Trophoblast cell (in vitro differentiated cells and primary cell): Measurements from ENCODE around the gene ARHGAP26.

ENCODE experiments used
- DNase-seq, 2 donors: peaks; one replicate each; pipeline ENCODE4 v3.0.0-alpha.2; 2016
- H2AFZ ChIP-seq: 2 replicates; pipeline ENCODE4 v1.6.1; 2013; ENCODE audit warnings: low read length, moderate library complexity, mild to moderate bottlenecking; ENCODE audit not compliant: insufficient read depth, poor library complexity
- H2AK5ac ChIP-seq: 2 replicates; pipeline ENCODE4 v1.6.1; 2013; ENCODE audit warnings: mild to moderate bottlenecking, low read length
- H2BK120ac ChIP-seq: 2 replicates; pipeline ENCODE4 v1.6.1; 2013; ENCODE audit warnings: low read length, mild to moderate bottlenecking, moderate library complexity; ENCODE audit not compliant: insufficient read depth, poor library complexity
- H2BK12ac ChIP-seq: 2 replicates; pipeline ENCODE4 v1.6.1; 2013; ENCODE audit warnings: mild to moderate bottlenecking, low read length, moderate library complexity
- H2BK5ac ChIP-seq: 2 replicates; pipeline ENCODE4 v1.6.1; 2013; ENCODE audit warnings: low read length, low read depth, moderate library complexity, mild to moderate bottlenecking; ENCODE audit not compliant: poor library complexity
- H3K14ac ChIP-seq: 2 replicates; pipeline ENCODE4 v1.6.1; 2013; ENCODE audit warnings: mild to moderate bottlenecking, low read length
- H3K18ac ChIP-seq: 2 replicates; pipeline ENCODE4 v1.6.1; 2013; ENCODE audit warnings: mild to moderate bottlenecking, low read length
- H3K23ac ChIP-seq: 2 replicates; pipeline ENCODE4 v1.6.1; 2013; ENCODE audit warnings: low read length
- H3K27ac ChIP-seq: 2 replicates; pipeline ENCODE4 v1.5.1; 2013; ENCODE audit warnings: low read depth, mild to moderate bottlenecking, inconsistent platforms, low read length, moderate library complexity
- H3K27me3 ChIP-seq: 2 replicates; pipeline ENCODE4 v1.6.1; 2013; ENCODE audit warnings: inconsistent platforms, mild to moderate bottlenecking, low read length, moderate library complexity; ENCODE audit not compliant: insufficient read depth
- H3K36me3 ChIP-seq, 2 experiments: 1 replicate in 1 of 2; 2 replicates in 1 of 2; pipeline ENCODE4 v1.6.1; 2013; ENCODE audit warnings: low read length in 2 of 2, mild to moderate bottlenecking in 2 of 2, moderate library complexity in 1 of 2; ENCODE audit not compliant: insufficient read depth in 2 of 2, control insufficient read depth in 1 of 2
- H3K4ac ChIP-seq: 2 replicates; pipeline ENCODE4 v1.6.1; 2013; ENCODE audit warnings: low read depth, mild to moderate bottlenecking, low read length, moderate library complexity
- H3K4me1 ChIP-seq, 2 experiments: 1 replicate in 1 of 2; 2 replicates in 1 of 2; pipeline ENCODE4 v1.6.1; 2013; ENCODE audit warnings: low read length in 2 of 2, mild to moderate bottlenecking in 2 of 2, moderate library complexity in 1 of 2; ENCODE audit not compliant: insufficient read depth in 2 of 2, control insufficient read depth in 1 of 2
- H3K4me2 ChIP-seq: 2 replicates; pipeline ENCODE4 v1.6.1; 2013; ENCODE audit warnings: inconsistent platforms, mild to moderate bottlenecking, low read length, moderate library complexity
- H3K4me3 ChIP-seq: 2 replicates; pipeline ENCODE4 v1.5.1; 2013; ENCODE audit warnings: mild to moderate bottlenecking, low read depth, low read length, inconsistent platforms
- H3K79me1 ChIP-seq: one replicate; pipeline ENCODE4 v1.6.1; 2013; ENCODE audit warnings: low read length
- H3K79me2 ChIP-seq: 2 replicates; pipeline ENCODE4 v1.6.1; 2013; ENCODE audit warnings: low read length, mild to moderate bottlenecking; ENCODE audit not compliant: control insufficient read depth, insufficient read depth, poor library complexity
- H3K9ac ChIP-seq: 2 replicates; pipeline ENCODE4 v1.6.1; 2013; ENCODE audit warnings: mild to moderate bottlenecking, low read length
- H3K9me3 ChIP-seq: 2 replicates; pipeline ENCODE4 v1.6.1; 2013; ENCODE audit warnings: low read depth, mild to moderate bottlenecking, control low read depth, inconsistent platforms, low read length; ENCODE audit not compliant: insufficient read depth
- H4K12ac ChIP-seq: 2 replicates; pipeline ENCODE4 v1.6.1; 2013; ENCODE audit warnings: low read depth, mild to moderate bottlenecking, low read length, moderate library complexity
- H4K8ac ChIP-seq: 2 replicates; pipeline ENCODE4 v1.6.1; 2013; ENCODE audit warnings: low read depth, mild to moderate bottlenecking, low read length, moderate library complexity
- H4K91ac ChIP-seq: one replicate; pipeline ENCODE4 v1.6.1; 2013; ENCODE audit warnings: low read depth, mild to moderate bottlenecking, low read length, moderate library complexity
- WGBS: extraction: QIAGEN DNeasy Blood & Tissue Kit; methylation state at CpG from one replicate; pipeline ENCODE4 v1.1.7; 2013; ENCODE audit warnings: missing lambda C conversion rate; ENCODE audit not compliant: insufficient read length, insufficient coverage; ENCODE audit errors: extremely low coverage; 5-methylcytosine and 5-hydroxymethylcytosine counted together

The ARHGAP26 gene

GRCh38 chr5:142834504-142834903 is 64.3 kb downstream of the ARHGAP26 start:
- Histone ChIP-seq H2AFZ (no peak overlapping the region), H3K27me3 (no peaks in the 10 kb centered on the region), H3K4me3 (no peak overlapping the region), H3K36me3 (no peaks in the 10 kb centered on the region), H4K12ac (no peak overlapping the region), H3K79me2 (no peaks in the 10 kb centered on the region), H3K18ac (no peak overlapping the region), H3K4ac (no peak overlapping the region), H3K9me3 (no peaks in the 10 kb centered on the region), H2BK5ac (no peak overlapping the region), H3K4me2 (no peak overlapping the region), H3K4me1 (no peaks in the 10 kb centered on the region), H3K23ac (no peak overlapping the region), H3K79me1 (no peaks in the 10 kb centered on the region), H2BK120ac (no peak overlapping the region), H3K27ac (no peak overlapping the region), H3K14ac (no peak overlapping the region), H3K9ac (no peak overlapping the region), H4K8ac (no peak overlapping the region), H2BK12ac (no peak overlapping the region), H4K91ac (no peak overlapping the region), H2AK5ac (no peak overlapping the region)
- no CpG with 5 or more reads among the region's 4 CpGs for WGBS
- DNase-seq: no peak

- Histone ChIP-seq H3K4me1 (no peaks in the 10 kb centered on the region), H3K9ac (no peak overlapping the region), H3K27ac (no peak overlapping the region), H2AK5ac (no peak overlapping the region), H3K4me2 (no peak overlapping the region), H4K12ac (no peak overlapping the region), H2BK12ac (no peak overlapping the region), H3K14ac (no peak overlapping the region), H3K18ac (no peak overlapping the region), H3K79me2 (no peaks in the 10 kb centered on the region), H3K23ac (no peak overlapping the region), H4K91ac (no peak overlapping the region), H2BK5ac (no peak overlapping the region), H3K9me3 (no peaks in the 10 kb centered on the region), H3K4me3 (no peak overlapping the region), H2AFZ (no peak overlapping the region), H3K79me1 (no peaks in the 10 kb centered on the region), H3K36me3 (no peaks in the 10 kb centered on the region), H3K4ac (no peak overlapping the region), H2BK120ac (no peak overlapping the region), H4K8ac (no peak overlapping the region), H3K27me3 (no peaks in the 10 kb centered on the region)
- WGBS: 100% methylated on average over 1 of the region's 1 CpG
- DNase-seq: no peak
Measured at GRCh38 chr5:142835540-142835939, 65.4 kb downstream of the ARHGAP26 start.

- H3K4me1 ChIP-seq: no peaks in the 10 kb centered on the region
- no peak overlapping the region for H3K4me2 ChIP-seq
- H3K27ac ChIP-seq: no peak overlapping the region
- H2AFZ ChIP-seq: no peak overlapping the region
- no peak overlapping the region for H4K8ac ChIP-seq
- no peak overlapping the region for H3K4me3 ChIP-seq
- WGBS: no CpG with 5 or more reads among the region's 2 CpGs
- no peaks in the 10 kb centered on the region for H3K9me3 ChIP-seq
- no peak overlapping the region for H2AK5ac ChIP-seq
- H2BK12ac ChIP-seq: no peak overlapping the region
- no peak overlapping the region for H2BK5ac ChIP-seq
- H3K79me1 ChIP-seq: no peaks in the 10 kb centered on the region
- no peaks in the 10 kb centered on the region for H3K79me2 ChIP-seq
- no peak overlapping the region for H3K4ac ChIP-seq
- no peak overlapping the region for H3K18ac ChIP-seq
- H4K12ac ChIP-seq: no peak overlapping the region
- H3K14ac ChIP-seq: no peak overlapping the region
- no peak overlapping the region for H2BK120ac ChIP-seq
- H3K9ac ChIP-seq: no peak overlapping the region
- H3K36me3 ChIP-seq: no peaks in the 10 kb centered on the region
- no peak overlapping the region for H3K23ac ChIP-seq
- no peak for DNase-seq
- no peak overlapping the region for H4K91ac ChIP-seq
- no peaks in the 10 kb centered on the region for H3K27me3 ChIP-seq
Measured at GRCh38 chr5:142836048-142836447, 65.9 kb downstream of the ARHGAP26 start.

DNA sequence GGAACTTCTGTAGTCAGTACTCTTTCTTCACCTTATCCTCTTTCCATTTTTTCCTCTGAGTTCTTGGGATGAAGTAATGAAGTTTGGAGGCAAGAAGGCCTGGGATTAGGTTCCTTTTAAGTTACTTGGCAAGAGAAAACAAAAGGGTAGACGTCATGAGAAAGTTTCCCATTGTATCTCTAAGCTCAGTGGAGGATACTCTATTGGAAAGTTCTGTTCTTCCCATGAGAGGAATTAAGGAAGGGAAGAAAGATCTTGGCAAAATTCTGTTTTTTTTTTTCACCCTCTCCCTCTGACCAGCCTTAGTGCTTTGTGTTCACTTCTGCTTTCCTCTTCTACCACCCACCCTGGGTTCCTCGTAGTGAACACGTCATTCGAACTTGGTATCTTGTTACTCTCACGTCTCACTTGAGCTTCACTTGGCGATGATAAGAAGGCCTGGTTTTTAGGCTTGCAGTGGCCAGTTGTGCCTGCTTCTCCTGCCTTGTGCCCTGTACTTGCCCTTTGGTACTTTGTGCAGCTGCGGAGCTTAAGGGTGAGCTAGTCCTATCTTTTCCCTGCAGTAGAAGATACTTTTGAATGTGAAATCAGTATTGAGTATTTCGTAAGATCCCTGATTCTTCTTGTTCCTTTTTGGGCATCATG is 67.0 kb downstream of the ARHGAP26 start:
- H3K27me3 ChIP-seq: no peaks in the 10 kb centered on the region
- no peak overlapping the region for H3K4me2 ChIP-seq
- H4K91ac ChIP-seq: no peak overlapping the region
- H2BK5ac ChIP-seq: no peak overlapping the region
- H2BK12ac ChIP-seq: no peak overlapping the region
- H3K79me1 ChIP-seq: no peaks in the 10 kb centered on the region
- no peak overlapping the region for H4K12ac ChIP-seq
- no peak overlapping the region for H4K8ac ChIP-seq
- H2AK5ac ChIP-seq: no peak overlapping the region
- no peak overlapping the region for H3K18ac ChIP-seq
- H3K79me2 ChIP-seq: no peaks in the 10 kb centered on the region
- no peak for DNase-seq
- H3K36me3 ChIP-seq: no peaks in the 10 kb centered on the region
- no peaks in the 10 kb centered on the region for H3K4me1 ChIP-seq
- no peak overlapping the region for H2BK120ac ChIP-seq
- H3K4me3 ChIP-seq: no peak overlapping the region
- H3K9me3 ChIP-seq: no peaks in the 10 kb centered on the region
- no CpG with 5 or more reads among the region's 8 CpGs for WGBS
- H3K23ac ChIP-seq: no peak overlapping the region
- H2AFZ ChIP-seq: no peak overlapping the region
- no peak overlapping the region for H3K27ac ChIP-seq
- H3K14ac ChIP-seq: no peak overlapping the region
- H3K4ac ChIP-seq: no peak overlapping the region
- no peak overlapping the region for H3K9ac ChIP-seq
